GM23338 (cell line): Measurements from ENCODE around the gene ST8SIA6. TPM values are rescaled to one million over a fixed set of nuclear protein-coding genes. Genes with fewer than 3 reads are reported as not detected.

Source experiments
- ATAC-seq: fragments of 200-7000 bp; cut with Tn5 transposase; 3 replicates; pipeline ENCODE4 v1.9.1; 2020
- DNase-seq: peaks from one replicate; pipeline ENCODE4 v3.0.0-alpha.2; 2015; ENCODE audit warnings: low spot score
- H2AFZ ChIP-seq: fragments of 200-600 bp; sonication (generic); 2 replicates; pipeline ENCODE4 v1.8.0; 2016; ENCODE audit warnings: antibody characterized with exemption, mild to moderate bottlenecking, moderate library complexity
- H3F3A ChIP-seq: fragments of 200-600 bp; sonication (generic); replicated peaks from 2 replicates; pipeline ENCODE4 v1.8.0; 2017; ENCODE audit warnings: antibody characterized with exemption, mixed run types, low read depth
- H3K27ac ChIP-seq: fragments of 200-600 bp; sonication (generic); 2 replicates; pipeline ENCODE4 v1.6.1; 2016; ENCODE audit warnings: low read depth
- H3K27me3 ChIP-seq: fragments of 200-600 bp; sonication (generic); 2 replicates; pipeline ENCODE4 v1.8.0; 2016; ENCODE audit warnings: mild to moderate bottlenecking, mixed run types, moderate library complexity; ENCODE audit not compliant: insufficient read depth
- H3K36me3 ChIP-seq: fragments of 200-600 bp; sonication (generic); 2 replicates; pipeline ENCODE4 v1.8.0; 2016; ENCODE audit warnings: mild to moderate bottlenecking; ENCODE audit not compliant: insufficient read depth
- H3K4me1 ChIP-seq: fragments of 200-600 bp; sonication (generic); 2 replicates; pipeline ENCODE4 v1.8.0; 2016; ENCODE audit warnings: mild to moderate bottlenecking, moderate library complexity; ENCODE audit not compliant: insufficient read depth
- H3K4me2 ChIP-seq: fragments of 200-600 bp; sonication (generic); 2 replicates; pipeline ENCODE4 v1.7.1; 2017; ENCODE audit warnings: mixed run types
- H3K4me3 ChIP-seq: fragments of 200-600 bp; sonication (generic); 2 replicates; pipeline ENCODE4 v1.6.1; 2016; ENCODE audit warnings: mixed run types
- H3K79me2 ChIP-seq: fragments of 200-600 bp; sonication (generic); replicated peaks from 2 replicates; pipeline ENCODE4 v1.8.0; 2017; ENCODE audit warnings: mild to moderate bottlenecking; ENCODE audit not compliant: insufficient read depth
- H3K9me2 ChIP-seq: fragments of 200-600 bp; sonication (generic); 2 replicates; pipeline ENCODE4 v1.8.0; 2017; ENCODE audit not compliant: insufficient read depth
- H4K20me1 ChIP-seq: fragments of 200-600 bp; sonication (generic); replicated peaks from 2 replicates; pipeline ENCODE4 v1.8.0; 2017; ENCODE audit warnings: mild to moderate bottlenecking; ENCODE audit not compliant: insufficient read depth
- H3K27ac Mint-ChIP-seq: 2 replicates; pipeline ENCODE4 v1.8.0; 2020; ENCODE audit warnings: inconsistent platforms, mild to moderate bottlenecking, moderate library complexity, mixed read lengths
- H3K27me3 Mint-ChIP-seq: 3 replicates; pipeline ENCODE4 v1.8.0; 2022; ENCODE audit warnings: low read depth, mild to moderate bottlenecking, moderate library complexity, mixed read lengths, inconsistent platforms; ENCODE audit not compliant: insufficient read depth, poor library complexity
- H3K36me3 Mint-ChIP-seq: 3 replicates; pipeline ENCODE4 v1.8.0; 2021; ENCODE audit warnings: low read depth, mild to moderate bottlenecking, inconsistent platforms, moderate library complexity, mixed read lengths
- H3K4me1 Mint-ChIP-seq: 3 replicates; pipeline ENCODE4 v1.8.0; 2020; ENCODE audit warnings: mild to moderate bottlenecking, inconsistent platforms, mixed read lengths
- H3K4me3 Mint-ChIP-seq: 3 replicates; pipeline ENCODE4 v1.8.0; 2021; ENCODE audit warnings: moderate library complexity, mild to moderate bottlenecking, inconsistent platforms, mixed read lengths
- H3K9me3 Mint-ChIP-seq: 3 replicates; pipeline ENCODE4 v1.8.0; 2020; ENCODE audit warnings: moderate library complexity, mild to moderate bottlenecking, inconsistent platforms, mixed read lengths
- EZH2phosphoT487 ChIP-seq: fragments of 200-600 bp; sonication (generic); IDR thresholded peaks from one replicate; pipeline ENCODE4 v1.8.1; 2018; ENCODE audit warnings: antibody characterized with exemption; ENCODE audit not compliant: unreplicated experiment
- JUNB ChIP-seq: IDR thresholded peaks from one replicate; pipeline ENCODE4 v1.6.1; 2016; ENCODE audit warnings: antibody characterized with exemption; ENCODE audit not compliant: unreplicated experiment
- POLR2AphosphoS5 ChIP-seq: IDR thresholded peaks from 2 replicates; pipeline ENCODE4 v1.6.1; 2016; ENCODE audit warnings: antibody characterized with exemption, low read depth
- STAT1 ChIP-seq: IDR thresholded peaks from one replicate; pipeline ENCODE4 v1.6.1; 2016; ENCODE audit warnings: antibody characterized with exemption; ENCODE audit not compliant: unreplicated experiment
- ZNF114 ChIP-seq: fragments of 250-450 bp; sonication (Bioruptor Pico); IDR thresholded peaks from 2 replicates; pipeline ENCODE4 v1.5.0; 2020; ENCODE audit warnings: mild to moderate bottlenecking, moderate library complexity
- ZNF462 ChIP-seq: fragments of 250-450 bp; sonication (Bioruptor Pico); IDR thresholded peaks from 2 replicates; pipeline ENCODE4 v1.5.0; 2020; ENCODE audit warnings: mild to moderate bottlenecking, moderate library complexity
- polyA plus RNA-seq: library from polyadenylated mRNA; unstranded; fragments of >200 nt; fragmentation: Nextera tagmentation; extraction: Ambion mirVana; gene quantifications from 2 replicates; pipeline ENCODE4 v1.2.1, GENCODE V29; 2016
- total RNA-seq: library from RNA; depleted of rRNA; stranded (reverse); fragments of >200 nt; shearing (Covaris generic); gene quantifications from 2 replicates; pipeline ENCODE4 v1.2.3, GENCODE V29; 2014
- TF ChIP-seq, protein P1 (sequence below), 2 experiments: fragments of 200-600 bp in 1 of 2; sonication (generic) in 1 of 2; conservative IDR thresholded peaks; 2 replicates each; pipeline versions ENCODE4 v1.5.1 to v1.6.1; 2016 to 2017; ENCODE audit warnings: antibody characterized with exemption in 2 of 2, low read depth in 2 of 2, mild to moderate bottlenecking in 2 of 2, moderate library complexity in 1 of 2

ST8SIA6 gene
- total and polyA plus RNA-seq, 2 experiments from 2014 or later, result 1.6 to 2.3 TPM

DNA sequence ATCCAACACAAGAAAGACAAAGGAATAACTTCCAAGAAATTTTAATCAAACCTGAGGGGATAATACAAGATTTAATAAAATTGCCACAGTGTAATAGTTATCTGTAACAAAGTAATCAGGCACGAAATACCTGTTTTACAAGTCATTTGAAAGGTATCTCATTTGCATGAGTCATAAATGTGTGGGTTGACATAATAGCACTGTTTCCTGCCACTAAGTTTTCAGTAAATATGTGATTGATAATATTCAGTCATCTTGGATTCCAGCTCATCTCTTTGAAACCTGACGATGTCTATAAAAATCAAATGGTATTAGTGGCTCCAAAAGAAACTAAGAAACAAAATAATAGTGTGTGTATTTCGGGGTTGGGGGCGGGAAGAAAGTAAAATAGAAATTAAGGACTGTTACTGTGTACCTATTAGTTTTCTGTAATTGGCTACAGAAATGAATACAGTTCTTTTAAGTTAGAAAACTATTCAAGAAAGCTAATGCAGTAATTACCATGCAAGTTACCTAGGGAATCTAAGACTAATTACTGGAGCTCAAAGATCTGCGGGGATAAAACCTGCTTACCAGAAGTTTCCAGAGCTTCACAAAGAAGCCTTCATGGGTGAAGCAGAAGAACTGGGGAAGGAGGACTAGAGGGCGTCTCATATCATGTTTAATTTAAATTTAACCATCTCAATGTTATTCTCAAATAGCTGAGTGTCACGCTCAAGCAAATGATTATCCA, 100.7 kb downstream of the ST8SIA6 start (continued):
- TF ChIP-seq ZNF462 (CRISPR knock-in tag) (no peak), ZNF114 (CRISPR knock-in tag) (no peak), JUNB (no peak)

GRCh38 chr10:17352583-17352982, 101.8 kb downstream of the ST8SIA6 start:
- Histone ChIP-seq H3F3A (no peaks in the 10 kb centered on the region), H3K27ac (no peak overlapping the region), H3K4me1 (no peaks in the 10 kb centered on the region; the same call in 1 of the 2 replicates), H3K4me3 (no peak overlapping the region), H3K36me3 (no peaks in the 10 kb centered on the region), H2AFZ (no peak overlapping the region), H3K79me2 (no peaks in the 10 kb centered on the region), H3K4me2 (no peak overlapping the region), H3K9me2 (no peaks in the 10 kb centered on the region), H3K27me3 (no peaks in the 10 kb centered on the region), H4K20me1 (no peaks in the 10 kb centered on the region)
- no peaks in the 10 kb centered on the region for H3K36me3 Mint-ChIP-seq
- DNase-seq, result no peak
- ATAC-seq, result no peak
- H3K27me3 Mint-ChIP-seq, result no peaks in the 10 kb centered on the region
- H3K9me3 Mint-ChIP-seq, result no peaks in the 10 kb centered on the region; the same call in 2 of the 3 replicates
- no peaks in the 10 kb centered on the region; the same call in 2 of the 3 replicates for H3K4me1 Mint-ChIP-seq
- H3K4me3 Mint-ChIP-seq, result no peak overlapping the region
- H3K27ac Mint-ChIP-seq, result no peak overlapping the region
- TF ChIP-seq ZNF114 (CRISPR knock-in tag), result no peak
- TF ChIP-seq EZH2phosphoT487, result no peak
- no peak for TF ChIP-seq POLR2AphosphoS5
- TF ChIP-seq ZNF462 (CRISPR knock-in tag), result no peak
- TF ChIP-seq, protein P1, sequence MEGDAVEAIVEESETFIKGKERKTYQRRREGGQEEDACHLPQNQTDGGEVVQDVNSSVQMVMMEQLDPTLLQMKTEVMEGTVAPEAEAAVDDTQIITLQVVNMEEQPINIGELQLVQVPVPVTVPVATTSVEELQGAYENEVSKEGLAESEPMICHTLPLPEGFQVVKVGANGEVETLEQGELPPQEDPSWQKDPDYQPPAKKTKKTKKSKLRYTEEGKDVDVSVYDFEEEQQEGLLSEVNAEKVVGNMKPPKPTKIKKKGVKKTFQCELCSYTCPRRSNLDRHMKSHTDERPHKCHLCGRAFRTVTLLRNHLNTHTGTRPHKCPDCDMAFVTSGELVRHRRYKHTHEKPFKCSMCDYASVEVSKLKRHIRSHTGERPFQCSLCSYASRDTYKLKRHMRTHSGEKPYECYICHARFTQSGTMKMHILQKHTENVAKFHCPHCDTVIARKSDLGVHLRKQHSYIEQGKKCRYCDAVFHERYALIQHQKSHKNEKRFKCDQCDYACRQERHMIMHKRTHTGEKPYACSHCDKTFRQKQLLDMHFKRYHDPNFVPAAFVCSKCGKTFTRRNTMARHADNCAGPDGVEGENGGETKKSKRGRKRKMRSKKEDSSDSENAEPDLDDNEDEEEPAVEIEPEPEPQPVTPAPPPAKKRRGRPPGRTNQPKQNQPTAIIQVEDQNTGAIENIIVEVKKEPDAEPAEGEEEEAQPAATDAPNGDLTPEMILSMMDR (conservative IDR thresholded peaks at IDR 0.05; ENCODE audit: low read depth in 2 of 2), result no peak
- TF ChIP-seq STAT1, result no peak
